AG04450 (cell line): ENCODE results near the gene SLC12A7. TPM values are rescaled to one million over a fixed set of nuclear protein-coding genes. Genes with fewer than 3 reads are reported as not detected.

Source experiments
- CTCF ChIA-PET: fragments of 300-600, 350-600 bp; formaldehyde crosslinking; extraction: SDS; loops from one replicate; lab custom pipeline; 2022; ENCODE audit warnings: antibody characterized with exemption, inconsistent platforms; lab: Charles Lee
- POLR2A ChIA-PET: fragments of 350-600 bp; formaldehyde crosslinking; extraction: SDS; loops from one replicate; lab custom pipeline; 2021; ENCODE audit warnings: antibody characterized with exemption, inconsistent platforms; lab: Yijun Ruan, JAX
- DNase-seq: peaks from one replicate; pipeline ENCODE4 v3.0.0-alpha.2; 2011; ENCODE audit warnings: low read depth, low spot score
- H3K27ac ChIP-seq: one replicate; pipeline ENCODE4 v1.5.1; 2012; ENCODE audit warnings: low read depth, low read length, control low read depth
- H3K27me3 ChIP-seq: one replicate; pipeline ENCODE4 v1.6.0; 2012; ENCODE audit warnings: low read length; ENCODE audit not compliant: control insufficient read depth, insufficient read depth
- H3K4me3 ChIP-seq: 2 replicates; pipeline ENCODE4 v1.5.1; 2011; ENCODE audit warnings: mild to moderate bottlenecking, low read depth, low read length, control low read depth
- H3K9me3 ChIP-seq: 2 replicates; pipeline ENCODE4 v1.5.1; 2012; ENCODE audit warnings: low read length; ENCODE audit not compliant: control insufficient read depth, insufficient read depth
- CTCF ChIP-seq: IDR thresholded peaks from 2 replicates; pipeline ENCODE4 v1.5.1; 2011; ENCODE audit warnings: low read depth, low read length, control low read depth, inconsistent platforms
- polyA plus RNA-seq: library from polyadenylated mRNA; depleted of rRNA; stranded (reverse); fragments of >200 nt; gene quantifications from 2 replicates; pipeline ENCODE4 v1.2.3, GENCODE V29; 2011

Gene SLC12A7
- polyA plus RNA-seq, 1 experiment: 0.56 TPM

- CTCF ChIA-PET: no interaction called here
- Histone ChIP-seq H3K9me3 (peaks cover 83% of the 10 kb centered on the region), H3K27me3 (no peaks in the 10 kb centered on the region), H3K4me3 (no peak overlapping the region), H3K27ac (no peak overlapping the region)
- DNase-seq: no peak
- POLR2A ChIA-PET: no interaction called here
- TF ChIP-seq CTCF: no peak
Observed at GRCh38 chr5:1057485-1058082, 54.3 kb downstream of the SLC12A7 start.

GRCh38 chr5:1056611-1057484 lies 55.0 kb downstream of the SLC12A7 start:
- CTCF ChIA-PET: no interaction called here
- Histone ChIP-seq H3K4me3 (no peak overlapping the region), H3K27ac (no peak overlapping the region), H3K9me3 (peaks cover 82% of the 10 kb centered on the region), H3K27me3 (no peaks in the 10 kb centered on the region)
- POLR2A ChIA-PET: no interaction called here
- no peak for TF ChIP-seq CTCF
- no peak for DNase-seq

- DNase-seq: no peak
- Histone ChIP-seq H3K27ac (no peak overlapping the region), H3K27me3 (no peaks in the 10 kb centered on the region), H3K4me3 (no peak overlapping the region), H3K9me3 (peaks cover 86% of the 10 kb centered on the region)
- ChIA-PET POLR2A (no interaction called here), CTCF (no interaction called here)
- TF ChIP-seq CTCF: no peak
Observed at GRCh38 chr5:1055896-1056610, 55.8 kb downstream of the SLC12A7 start.

GRCh38 chr5:1054799-1055775 lies 56.8 kb downstream of the SLC12A7 start:
- CTCF ChIA-PET: no interaction called here
- no peak for TF ChIP-seq CTCF
- no peak for DNase-seq
- POLR2A ChIA-PET: no interaction called here
- peaks cover 86% of the 10 kb centered on the region for H3K9me3 ChIP-seq
- H3K4me3 ChIP-seq: no peak overlapping the region
- H3K27ac ChIP-seq: no peak overlapping the region
- H3K27me3 ChIP-seq: no peaks in the 10 kb centered on the region
